Liver (tissue), 9 donors: Measurements from ENCODE around the gene CLCN2. TPM values are rescaled to one million over a fixed set of nuclear protein-coding genes. Genes with fewer than 3 reads are reported as not detected.

ENCODE experiments used
- DNase-seq: peaks from one replicate; pipeline ENCODE4 v3.0.0-alpha.2; 2017; ENCODE audit warnings: low spot score
- H3K27ac ChIP-seq, 2 donors: one replicate each; pipeline ENCODE4 v1.7.0; 2013; ENCODE audit warnings: inconsistent platforms in 2 of 2, low read length in 2 of 2, control low read depth in 1 of 2, low read depth in 1 of 2, mild to moderate bottlenecking in 1 of 2
- H3K27me3 ChIP-seq, 4 donors: one replicate each; pipeline versions ENCODE4 v1.6.1 to v1.7.0; 2013; ENCODE audit warnings: low read length in 3 of 4, inconsistent platforms in 1 of 4, mild to moderate bottlenecking in 1 of 4, moderate library complexity in 1 of 4; ENCODE audit not compliant: control insufficient read depth in 4 of 4, insufficient read depth in 4 of 4
- H3K36me3 ChIP-seq, 4 donors: one replicate each; pipeline versions ENCODE4 v1.6.1 to v1.7.0; 2013; ENCODE audit warnings: low read length in 3 of 4, mild to moderate bottlenecking in 3 of 4, low read depth in 1 of 4, moderate library complexity in 1 of 4; ENCODE audit not compliant: control insufficient read depth in 4 of 4, insufficient read depth in 3 of 4
- H3K4me1 ChIP-seq, 4 donors: one replicate each; pipeline versions ENCODE4 v1.6.1 to v1.7.0; 2013; ENCODE audit warnings: low read length in 3 of 4, mild to moderate bottlenecking in 3 of 4, moderate library complexity in 1 of 4; ENCODE audit not compliant: control insufficient read depth in 4 of 4, insufficient read depth in 4 of 4
- H3K4me3 ChIP-seq, 3 donors: one replicate each; pipeline versions ENCODE4 v1.6.1 to v1.7.0; 2013; ENCODE audit warnings: low read length in 3 of 3, control low read depth in 1 of 3, low read depth in 1 of 3, mild to moderate bottlenecking in 1 of 3
- H3K9ac ChIP-seq, 2 donors: one replicate each; pipeline ENCODE4 v1.7.0; 2013; ENCODE audit warnings: low read length in 2 of 2, mild to moderate bottlenecking in 2 of 2, moderate library complexity in 2 of 2, control low read depth in 1 of 2, low read depth in 1 of 2
- H3K9me3 ChIP-seq, 4 donors: one replicate each; pipeline versions ENCODE4 v1.6.1 to v1.7.0; 2013; ENCODE audit warnings: low read length in 3 of 4; ENCODE audit not compliant: control insufficient read depth in 4 of 4
- ATF3 ChIP-seq: IDR thresholded peaks from 2 replicates; pipeline ENCODE4 v1.6.1; 2016; ENCODE audit warnings: antibody characterized with exemption
- FOXA1 ChIP-seq: IDR thresholded peaks from 2 replicates; pipeline ENCODE4 v1.6.1; 2016; ENCODE audit warnings: antibody characterized with exemption
- FOXA2 ChIP-seq: IDR thresholded peaks from 2 replicates; pipeline ENCODE4 v1.6.1; 2016; ENCODE audit warnings: antibody characterized with exemption
- GABPA ChIP-seq, 2 donors: IDR thresholded peaks in 1 of 2; conservative IDR thresholded peaks in 1 of 2; 2 replicates each; pipeline ENCODE4 v1.6.1; 2016; ENCODE audit warnings: antibody characterized with exemption in 2 of 2, mild to moderate bottlenecking in 1 of 2, moderate library complexity in 1 of 2
- HNF4G ChIP-seq: IDR thresholded peaks from 2 replicates; pipeline ENCODE4 v1.6.1; 2016; ENCODE audit warnings: antibody characterized with exemption
- JUND ChIP-seq, 2 donors: IDR thresholded peaks; 2 replicates each; pipeline ENCODE4 v1.6.1; 2016; ENCODE audit warnings: antibody characterized with exemption in 2 of 2
- MAX ChIP-seq: IDR thresholded peaks from 2 replicates; pipeline ENCODE4 v1.6.1; 2016; ENCODE audit warnings: antibody characterized with exemption
- NR2F2 ChIP-seq: IDR thresholded peaks from 2 replicates; pipeline ENCODE4 v1.6.1; 2016; ENCODE audit warnings: antibody characterized with exemption
- RAD21 ChIP-seq, 2 donors: IDR thresholded peaks; 2 replicates each; pipeline ENCODE4 v1.6.1; 2016; ENCODE audit warnings: antibody characterized with exemption in 2 of 2, mild to moderate bottlenecking in 2 of 2
- RXRA ChIP-seq, 2 donors: IDR thresholded peaks; 2 replicates each; pipeline ENCODE4 v1.6.1; 2017 to 2018; ENCODE audit warnings: antibody characterized with exemption in 2 of 2, mild to moderate bottlenecking in 1 of 2
- SP1 ChIP-seq: IDR thresholded peaks from 2 replicates; pipeline ENCODE4 v1.6.1; 2018; ENCODE audit warnings: antibody characterized with exemption, mild to moderate bottlenecking
- TAF1 ChIP-seq: conservative IDR thresholded peaks from 2 replicates; pipeline ENCODE4 v1.6.1; 2016; ENCODE audit warnings: antibody characterized with exemption, mild to moderate bottlenecking
- ZBTB33 ChIP-seq: IDR thresholded peaks from 2 replicates; pipeline ENCODE4 v1.6.1; 2016; ENCODE audit warnings: antibody characterized with exemption
- WGBS: extraction: QIAGEN DNeasy Blood & Tissue Kit; methylation state at CpG from one replicate; pipeline ENCODE4 v1.1.7; 2013; 5-methylcytosine and 5-hydroxymethylcytosine counted together
- polyA plus RNA-seq, 2 donors: library from polyadenylated mRNA; stranded (reverse) in 1 of 2; unstranded in 1 of 2; fragments of 200-250 nt in 1 of 2; fragments of >200 nt in 1 of 2; fragmentation: Nextera tagmentation in 1 of 2; extraction: Ambion mirVana in 1 of 2; gene quantifications; one replicate each; pipeline versions ENCODE4 v1.2.1 to v1.2.3, GENCODE V29; 2013 to 2015
- total RNA-seq, 2 donors: library from RNA; depleted of rRNA; stranded (reverse); fragments of >200 nt; gene quantifications; one replicate each; pipeline ENCODE4 v1.2.3, GENCODE V29; 2014
- TF ChIP-seq, protein P1 (sequence below): fragments of 150-350 bp; IDR thresholded peaks from 2 replicates; pipeline ENCODE4 v1.5.1; 2017; ENCODE audit warnings: improper control_type of control experiment, low read depth, low read length; ENCODE audit not compliant: missing input control
- TF ChIP-seq, protein P2 (sequence below): IDR thresholded peaks from 2 replicates; pipeline ENCODE4 v1.6.1; 2016; ENCODE audit warnings: antibody characterized with exemption, mild to moderate bottlenecking
- donor health status: healthy.
- donor health status: healthy.
- donor health status: healthy.
- donor health status: healthy.
- donor health status: healthy.

CLCN2 gene
- total and polyA plus RNA-seq, 4 donors = 1.1 to 3.9 (median 2.6) TPM

GRCh38 chr3:184337399-184337714, 24.0 kb downstream of the CLCN2 start, which contains the start of gene FAM131A:
Gene FAM131A, plus strand, starts transcription at chr3:184337600. Its CDS starts 31 bp downstream, at chr3:184337631.
- H3K36me3 ChIP-seq = peaks cover 5 to 32% (median 23%) of the 10 kb centered on the region in 4 donors
- WGBS = 83% methylated on average over 6 of the region's 6 CpGs
- TF ChIP-seq MAX (no peak), TAF1 (no peak), NR2F2 (no peak), RAD21 (IDR thresholded peaks at IDR 0.05) (no peak), ATF3 (no peak), RXRA (IDR thresholded peaks at IDR 0.05) (no peak), JUND (IDR thresholded peaks at IDR 0.05) (no peak), FOXA1 (no peak), FOXA2 (no peak), GABPA (IDR thresholded peaks at IDR 0.05 in 1 of 2, conservative IDR thresholded peaks at IDR 0.05 in 1 of 2) (no peak), HNF4G (no peak), SP1 (no peak), ZBTB33 (no peak)
- TF ChIP-seq, protein P1, sequence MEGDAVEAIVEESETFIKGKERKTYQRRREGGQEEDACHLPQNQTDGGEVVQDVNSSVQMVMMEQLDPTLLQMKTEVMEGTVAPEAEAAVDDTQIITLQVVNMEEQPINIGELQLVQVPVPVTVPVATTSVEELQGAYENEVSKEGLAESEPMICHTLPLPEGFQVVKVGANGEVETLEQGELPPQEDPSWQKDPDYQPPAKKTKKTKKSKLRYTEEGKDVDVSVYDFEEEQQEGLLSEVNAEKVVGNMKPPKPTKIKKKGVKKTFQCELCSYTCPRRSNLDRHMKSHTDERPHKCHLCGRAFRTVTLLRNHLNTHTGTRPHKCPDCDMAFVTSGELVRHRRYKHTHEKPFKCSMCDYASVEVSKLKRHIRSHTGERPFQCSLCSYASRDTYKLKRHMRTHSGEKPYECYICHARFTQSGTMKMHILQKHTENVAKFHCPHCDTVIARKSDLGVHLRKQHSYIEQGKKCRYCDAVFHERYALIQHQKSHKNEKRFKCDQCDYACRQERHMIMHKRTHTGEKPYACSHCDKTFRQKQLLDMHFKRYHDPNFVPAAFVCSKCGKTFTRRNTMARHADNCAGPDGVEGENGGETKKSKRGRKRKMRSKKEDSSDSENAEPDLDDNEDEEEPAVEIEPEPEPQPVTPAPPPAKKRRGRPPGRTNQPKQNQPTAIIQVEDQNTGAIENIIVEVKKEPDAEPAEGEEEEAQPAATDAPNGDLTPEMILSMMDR = no peak
- TF ChIP-seq, protein P2, sequence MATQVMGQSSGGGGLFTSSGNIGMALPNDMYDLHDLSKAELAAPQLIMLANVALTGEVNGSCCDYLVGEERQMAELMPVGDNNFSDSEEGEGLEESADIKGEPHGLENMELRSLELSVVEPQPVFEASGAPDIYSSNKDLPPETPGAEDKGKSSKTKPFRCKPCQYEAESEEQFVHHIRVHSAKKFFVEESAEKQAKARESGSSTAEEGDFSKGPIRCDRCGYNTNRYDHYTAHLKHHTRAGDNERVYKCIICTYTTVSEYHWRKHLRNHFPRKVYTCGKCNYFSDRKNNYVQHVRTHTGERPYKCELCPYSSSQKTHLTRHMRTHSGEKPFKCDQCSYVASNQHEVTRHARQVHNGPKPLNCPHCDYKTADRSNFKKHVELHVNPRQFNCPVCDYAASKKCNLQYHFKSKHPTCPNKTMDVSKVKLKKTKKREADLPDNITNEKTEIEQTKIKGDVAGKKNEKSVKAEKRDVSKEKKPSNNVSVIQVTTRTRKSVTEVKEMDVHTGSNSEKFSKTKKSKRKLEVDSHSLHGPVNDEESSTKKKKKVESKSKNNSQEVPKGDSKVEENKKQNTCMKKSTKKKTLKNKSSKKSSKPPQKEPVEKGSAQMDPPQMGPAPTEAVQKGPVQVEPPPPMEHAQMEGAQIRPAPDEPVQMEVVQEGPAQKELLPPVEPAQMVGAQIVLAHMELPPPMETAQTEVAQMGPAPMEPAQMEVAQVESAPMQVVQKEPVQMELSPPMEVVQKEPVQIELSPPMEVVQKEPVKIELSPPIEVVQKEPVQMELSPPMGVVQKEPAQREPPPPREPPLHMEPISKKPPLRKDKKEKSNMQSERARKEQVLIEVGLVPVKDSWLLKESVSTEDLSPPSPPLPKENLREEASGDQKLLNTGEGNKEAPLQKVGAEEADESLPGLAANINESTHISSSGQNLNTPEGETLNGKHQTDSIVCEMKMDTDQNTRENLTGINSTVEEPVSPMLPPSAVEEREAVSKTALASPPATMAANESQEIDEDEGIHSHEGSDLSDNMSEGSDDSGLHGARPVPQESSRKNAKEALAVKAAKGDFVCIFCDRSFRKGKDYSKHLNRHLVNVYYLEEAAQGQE = no peak
- no peaks in the 10 kb centered on the region for H3K27me3 ChIP-seq
- H3K9me3 ChIP-seq = no peaks in the 10 kb centered on the region
- H3K4me3 ChIP-seq = peak within 1 kb of the TSS; percentile 47 to 68 (median 62)
- peaks cover 0 to 13% (median 6%) of the 10 kb centered on the region in 4 donors for H3K4me1 ChIP-seq
- no peak for DNase-seq
- H3K9ac ChIP-seq = peak within 1 kb of the TSS in 1 of 2 donors; percentile 46
- H3K27ac ChIP-seq = peak within 1 kb of the TSS; percentile 84 to 89
